CD4-positive, alpha-beta T cell (primary cell): Measurements from ENCODE around the gene SLC5A2. TPM values are rescaled to one million over a fixed set of nuclear protein-coding genes. Genes with fewer than 3 reads are reported as not detected.

Source experiments
- ATAC-seq: fragments of 200-7000 bp; cut with Tn5 transposase; one replicate; pipeline ENCODE4 v1.10.0; 2022; ENCODE audit warnings: mild to moderate bottlenecking; ENCODE audit not compliant: poor library complexity
- CTCF ChIA-PET: fragments of 350-600 bp; sonication (Branson Sonifier 250); formaldehyde crosslinking; loops from one replicate; lab custom pipeline; 2021; ENCODE audit warnings: antibody characterized with exemption, inconsistent platforms; lab: Charles Lee
- POLR2A ChIA-PET: fragments of 350-600 bp; sonication (Branson Sonifier 250); formaldehyde crosslinking; loops from one replicate; lab custom pipeline; 2021; ENCODE audit warnings: antibody characterized with exemption, inconsistent platforms; lab: Charles Lee
- DNase-seq, 14 experiments: peaks; one replicate each; pipeline ENCODE4 v3.0.0-alpha.2; 2013 to 2020; ENCODE audit warnings: mixed read lengths in 2 of 14
- H3K27ac ChIP-seq, 2 donors: one replicate each; pipeline versions ENCODE4 v1.5.1 to v1.7.0; 2013; ENCODE audit warnings: low read length in 2 of 2, low read depth in 1 of 2, mild to moderate bottlenecking in 1 of 2
- H3K27me3 ChIP-seq, 2 experiments: 1 replicate in 1 of 2; 2 replicates in 1 of 2; pipeline versions ENCODE4 v1.6.1 to v1.7.0; 2013; ENCODE audit warnings: low read length in 2 of 2, control low read depth in 1 of 2, mild to moderate bottlenecking in 1 of 2, moderate library complexity in 1 of 2; ENCODE audit not compliant: insufficient read depth in 2 of 2, control insufficient read depth in 1 of 2
- H3K36me3 ChIP-seq: one replicate; pipeline ENCODE4 v1.6.1; 2013; ENCODE audit warnings: low read length, control low read depth; ENCODE audit not compliant: insufficient read depth
- H3K4me1 ChIP-seq: one replicate; pipeline ENCODE4 v1.6.1; 2013; ENCODE audit warnings: low read length, control low read depth; ENCODE audit not compliant: insufficient read depth
- H3K4me3 ChIP-seq: one replicate; pipeline ENCODE4 v1.5.1; 2013; ENCODE audit warnings: mild to moderate bottlenecking, low read length, moderate library complexity
- H3K9me3 ChIP-seq, 2 experiments: 1 replicate in 1 of 2; 2 replicates in 1 of 2; pipeline versions ENCODE4 v1.6.1 to v1.7.0; 2013; ENCODE audit warnings: low read length in 2 of 2, mild to moderate bottlenecking in 2 of 2, control low read depth in 1 of 2, moderate library complexity in 1 of 2; ENCODE audit not compliant: control insufficient read depth in 1 of 2, insufficient read depth in 1 of 2
- H3K27ac Mint-ChIP-seq: one replicate; pipeline ENCODE4 v1.8.0; 2020; ENCODE audit warnings: mixed read lengths
- H3K27me3 Mint-ChIP-seq: one replicate; pipeline ENCODE4 v1.8.0; 2021; ENCODE audit warnings: mixed read lengths
- H3K36me3 Mint-ChIP-seq: one replicate; pipeline ENCODE4 v1.8.0; 2021; ENCODE audit warnings: low read depth, mixed read lengths
- H3K4me1 Mint-ChIP-seq: one replicate; pipeline ENCODE4 v1.8.0; 2021; ENCODE audit warnings: low read depth, mixed read lengths
- H3K4me3 Mint-ChIP-seq: one replicate; pipeline ENCODE4 v1.8.0; 2020; ENCODE audit warnings: mild to moderate bottlenecking, mixed read lengths
- H3K9me3 Mint-ChIP-seq: one replicate; pipeline ENCODE4 v1.8.0; 2020; ENCODE audit warnings: mixed read lengths
- CTCF ChIP-seq: fragments of 200-600 bp; IDR thresholded peaks from one replicate; pipeline ENCODE4 v1.8.0; 2022; ENCODE audit warnings: antibody characterized with exemption, mild to moderate bottlenecking
- intact Hi-C, 2 experiments: fragments of 100-400 bp; cut with DNase I in 1 of 2; cut with micrococcal nuclease in 1 of 2; formaldehyde crosslinking; loops; one replicate each; pipeline versions ENCODE4 v1.15.1 to v1.9.0; 2023 to 2025; cut with DNase I, micrococcal nuclease
- total RNA-seq, 174 experiments: library from RNA in 2 of 174; stranded (reverse) in 2 of 174; gene quantifications; one replicate each; pipeline ENCODE4 v1.2.3 and lab custom pipeline; 2021 to 2026

SLC5A2 gene
- total RNA-seq, 2 experiments from 2014 or later, result 4.1 to 5.3 TPM

DNA sequence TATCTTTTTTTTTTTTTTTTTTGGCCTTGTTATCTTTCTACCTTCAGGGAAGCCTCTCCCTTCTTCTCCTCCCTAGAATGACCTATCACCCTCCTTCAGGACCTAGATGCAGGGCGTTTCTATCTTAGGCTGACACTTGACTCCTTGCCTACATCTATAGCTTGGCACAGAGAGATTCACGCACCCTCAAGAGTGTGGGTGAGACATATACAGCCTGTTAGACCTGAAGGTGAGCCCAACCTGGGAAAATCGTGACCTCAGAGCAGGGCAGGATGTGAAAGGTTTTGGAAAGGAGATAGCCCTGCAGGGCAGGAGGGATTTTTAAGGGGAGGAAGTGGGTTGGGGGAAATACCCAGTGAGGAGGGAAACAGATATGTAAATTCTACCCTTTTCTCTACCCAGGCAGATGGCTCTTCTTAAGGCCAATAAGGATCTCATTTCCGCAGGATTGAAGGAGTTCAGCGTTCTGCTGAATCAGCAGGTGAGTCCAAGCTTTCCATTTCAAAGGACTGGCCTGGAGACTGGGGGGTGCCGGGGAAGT lies 44.9 kb downstream of the SLC5A2 start, which contains the start of gene AHSP:
Gene AHSP (plus strand): TSS at position 167 of the 541 bp plus-strand sequence. CDS start 240 bp downstream, at position 407.
- intact Hi-C loops, result no loop called here
- H3K4me1 Mint-ChIP-seq, result peaks cover 10% of the 10 kb centered on the region
- POLR2A ChIA-PET, result interaction anchor here (1.4 kb wide), 1 partner anchor 180 kb away, joined by 5 read pairs; no protein-coding TSS in a partner anchor
- peaks cover 22% of the 10 kb centered on the region for H3K27me3 Mint-ChIP-seq
- no peak for TF ChIP-seq CTCF
- H3K36me3 ChIP-seq, result no peaks in the 10 kb centered on the region
- ATAC-seq (no peak), DNase-seq (no peak)
- H3K4me3 Mint-ChIP-seq, result peak within 1 kb of the TSS; percentile 31
- CTCF ChIA-PET, result no interaction called here
- H3K4me3 ChIP-seq, result no peak within 1 kb of the TSS
- H3K36me3 Mint-ChIP-seq, result no peaks in the 10 kb centered on the region
- H3K9me3 Mint-ChIP-seq, result no peaks in the 10 kb centered on the region
- peaks cover 17 to 22% of the 10 kb centered on the region in 2 experiments for H3K27me3 ChIP-seq
- peaks cover 4% of the 10 kb centered on the region for H3K4me1 ChIP-seq
- no peak within 1 kb of the TSS for H3K27ac ChIP-seq
- no peak within 1 kb of the TSS for H3K27ac Mint-ChIP-seq
- no peaks in the 10 kb centered on the region for H3K9me3 ChIP-seq

- Mint-ChIP-seq H3K27me3 (peaks cover 22% of the 10 kb centered on the region), H3K4me3 (peak overlapping the region; percentile 31), H3K27ac (no peak overlapping the region), H3K4me1 (peaks cover 10% of the 10 kb centered on the region), H3K36me3 (no peaks in the 10 kb centered on the region), H3K9me3 (no peaks in the 10 kb centered on the region)
- intact Hi-C loops, result no loop called here
- CTCF ChIA-PET, result no interaction called here
- Histone ChIP-seq H3K27me3 (peaks cover 19 to 22% of the 10 kb centered on the region in 2 experiments), H3K4me1 (peaks cover 4% of the 10 kb centered on the region), H3K36me3 (no peaks in the 10 kb centered on the region), H3K27ac (no peak overlapping the region), H3K4me3 (peak overlapping the region; percentile 34), H3K9me3 (no peaks in the 10 kb centered on the region)
- POLR2A ChIA-PET, result interaction anchor here (0.9 to 1.4 kb wide), 3 partner anchors 9 to 179 kb away, joined by 3 to 8 read pairs (median 5); partner anchors contain the start of gene RUSF1
- ATAC-seq (no peak), DNase-seq (no peak)
- no peak for TF ChIP-seq CTCF
These were observed 45.7 kb downstream of the SLC5A2 start for GRCh38 chr16:31528523-31529107.

GRCh38 chr16:31529108-31529936 lies 46.4 kb downstream of the SLC5A2 start:
- intact Hi-C loops, result no loop called here
- H3K4me3 Mint-ChIP-seq, result peak overlapping the region; percentile 62
- no peaks in the 10 kb centered on the region for H3K9me3 ChIP-seq
- no peak overlapping the region for H3K27ac Mint-ChIP-seq
- peaks cover 19 to 26% of the 10 kb centered on the region in 2 experiments for H3K27me3 ChIP-seq
- peaks cover 10% of the 10 kb centered on the region for H3K4me1 Mint-ChIP-seq
- H3K27ac ChIP-seq, result no peak overlapping the region
- ATAC-seq, result peak; percentile 68
- DNase-seq, result peak in 3 of 14 experiments; percentile 20 to 47 (median 23)
- no peaks in the 10 kb centered on the region for H3K36me3 Mint-ChIP-seq
- CTCF ChIA-PET, result no interaction called here
- H3K4me3 ChIP-seq, result peak overlapping the region; percentile 34
- TF ChIP-seq CTCF, result no peak
- H3K27me3 Mint-ChIP-seq, result peaks cover 27% of the 10 kb centered on the region
- POLR2A ChIA-PET, result interaction anchor here (0.9 to 1.4 kb wide), 3 partner anchors 9 to 178 kb away, joined by 3 to 8 read pairs (median 5); partner anchors contain the start of gene RUSF1
- H3K36me3 ChIP-seq, result no peaks in the 10 kb centered on the region
- H3K9me3 Mint-ChIP-seq, result no peaks in the 10 kb centered on the region
- H3K4me1 ChIP-seq, result peaks cover 4% of the 10 kb centered on the region
